Hepatocyte (in vitro differentiated cells): ENCODE data around the gene DNAJB12. TPM values are rescaled to one million over a fixed set of nuclear protein-coding genes. Genes with fewer than 3 reads are reported as not detected.

Source experiments
- DNase-seq: peaks from one replicate; pipeline ENCODE4 v3.0.0-alpha.2; 2016; ENCODE audit warnings: low spot score
- H2AFZ ChIP-seq: fragments of 200-600 bp; sonication (generic); 2 replicates; pipeline ENCODE4 v1.6.0; 2016; ENCODE audit warnings: antibody characterized with exemption, mild to moderate bottlenecking
- H3K27ac ChIP-seq: fragments of 200-600 bp; sonication (generic); 2 replicates; pipeline ENCODE4 v1.5.1; 2016; ENCODE audit warnings: mild to moderate bottlenecking
- H3K27me3 ChIP-seq: fragments of 200-600 bp; sonication (generic); 2 replicates; pipeline ENCODE4 v1.6.1; 2016
- H3K36me3 ChIP-seq: fragments of 200-600 bp; sonication (generic); replicated peaks from 2 replicates; pipeline ENCODE4 v1.5.1; 2016; ENCODE audit warnings: low read depth; ENCODE audit not compliant: insufficient read depth
- H3K4me1 ChIP-seq: fragments of 200-600 bp; sonication (generic); 2 replicates; pipeline ENCODE4 v1.5.1; 2016; ENCODE audit warnings: mild to moderate bottlenecking, moderate library complexity; ENCODE audit not compliant: insufficient read depth
- H3K4me2 ChIP-seq: fragments of 200-600 bp; sonication (generic); 2 replicates; pipeline ENCODE4 v1.6.0; 2016
- H3K4me3 ChIP-seq: fragments of 200-600 bp; sonication (generic); 2 replicates; pipeline ENCODE4 v1.5.1; 2016; ENCODE audit warnings: mild to moderate bottlenecking
- H3K79me2 ChIP-seq: fragments of 200-600 bp; sonication (generic); 2 replicates; pipeline ENCODE4 v1.6.0; 2017; ENCODE audit warnings: mild to moderate bottlenecking
- H3K9me2 ChIP-seq: fragments of 200-600 bp; sonication (generic); replicated peaks from 2 replicates; pipeline ENCODE4 v1.6.0; 2017; ENCODE audit warnings: mild to moderate bottlenecking; ENCODE audit not compliant: insufficient read depth
- H3K9me3 ChIP-seq: fragments of 200-600 bp; sonication (generic); 2 replicates; pipeline ENCODE4 v1.5.1; 2016; ENCODE audit warnings: low read depth, mild to moderate bottlenecking
- H4K20me1 ChIP-seq: fragments of 200-600 bp; sonication (generic); 2 replicates; pipeline ENCODE4 v1.6.0; 2016; ENCODE audit warnings: mild to moderate bottlenecking; ENCODE audit not compliant: insufficient read depth, poor library complexity, severe bottlenecking
- EZH2 ChIP-seq: fragments of 200-600 bp; sonication (generic); IDR thresholded peaks from 2 replicates; pipeline ENCODE4 v1.6.1; 2016; ENCODE audit warnings: antibody characterized with exemption, mild to moderate bottlenecking, borderline replicate concordance
- EZH2phosphoT487 ChIP-seq: fragments of 200-600 bp; sonication (generic); IDR thresholded peaks from one replicate; pipeline ENCODE4 v1.6.1; 2018; ENCODE audit warnings: antibody characterized with exemption, mild to moderate bottlenecking, low read depth, moderate library complexity; ENCODE audit not compliant: unreplicated experiment, severe bottlenecking
- WGBS: methylation state at CpG from one replicate; pipeline ENCODE4 v1.1.6; 2016; ENCODE audit warnings: low lambda C conversion rate; ENCODE audit errors: missing lambda C conversion rate; 5-methylcytosine and 5-hydroxymethylcytosine counted together
- polyA plus RNA-seq: library from polyadenylated mRNA; unstranded; fragments of >200 nt; fragmentation: Nextera tagmentation; extraction: Ambion mirVana; gene quantifications from 2 replicates; pipeline ENCODE4 v1.2.1, GENCODE V29; 2016
- total RNA-seq: library from RNA; depleted of rRNA; stranded (reverse); fragments of >200 nt; gene quantifications from 2 replicates; pipeline ENCODE4 v1.2.3, GENCODE V29; 2014
- TF ChIP-seq, protein P1 (sequence below): fragments of 200-600 bp; sonication (generic); IDR thresholded peaks from 2 replicates; pipeline ENCODE4 v1.5.1; 2016; ENCODE audit warnings: antibody characterized with exemption, mild to moderate bottlenecking; ENCODE audit not compliant: poor library complexity

DNAJB12 gene
- total and polyA plus RNA-seq, 2 experiments from 2014 or later, result 31.0 to 40.3 TPM

DNA sequence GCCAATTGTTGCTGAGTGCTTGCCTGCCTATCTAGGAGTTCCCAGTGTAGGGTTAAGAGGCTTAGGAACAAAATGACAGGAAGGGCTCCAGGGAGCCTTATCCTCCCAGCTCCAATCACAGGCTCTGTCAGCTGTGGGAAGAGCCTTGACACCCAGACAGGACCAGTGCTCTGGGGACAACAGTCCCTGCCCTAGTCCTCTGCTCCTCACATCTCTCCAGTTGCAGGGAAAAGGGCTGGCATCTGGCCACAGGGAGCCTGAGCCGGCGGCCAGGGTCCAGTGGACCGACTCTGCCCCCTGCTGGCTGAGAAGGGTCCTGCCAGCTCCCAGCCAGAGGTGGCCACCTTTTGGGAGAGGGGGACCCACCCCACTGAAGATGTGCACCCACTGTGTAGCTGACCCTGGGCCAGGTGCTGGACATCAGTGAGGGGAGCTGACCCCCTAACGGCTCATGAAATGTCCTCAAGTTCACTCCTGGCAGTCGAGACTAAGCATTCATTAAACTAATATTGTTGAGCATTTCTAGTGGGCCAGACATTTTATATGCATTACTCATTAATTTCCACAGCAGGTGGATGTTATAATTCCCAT is 17.6 kb downstream of the DNAJB12 start:
- TF ChIP-seq, protein P1, sequence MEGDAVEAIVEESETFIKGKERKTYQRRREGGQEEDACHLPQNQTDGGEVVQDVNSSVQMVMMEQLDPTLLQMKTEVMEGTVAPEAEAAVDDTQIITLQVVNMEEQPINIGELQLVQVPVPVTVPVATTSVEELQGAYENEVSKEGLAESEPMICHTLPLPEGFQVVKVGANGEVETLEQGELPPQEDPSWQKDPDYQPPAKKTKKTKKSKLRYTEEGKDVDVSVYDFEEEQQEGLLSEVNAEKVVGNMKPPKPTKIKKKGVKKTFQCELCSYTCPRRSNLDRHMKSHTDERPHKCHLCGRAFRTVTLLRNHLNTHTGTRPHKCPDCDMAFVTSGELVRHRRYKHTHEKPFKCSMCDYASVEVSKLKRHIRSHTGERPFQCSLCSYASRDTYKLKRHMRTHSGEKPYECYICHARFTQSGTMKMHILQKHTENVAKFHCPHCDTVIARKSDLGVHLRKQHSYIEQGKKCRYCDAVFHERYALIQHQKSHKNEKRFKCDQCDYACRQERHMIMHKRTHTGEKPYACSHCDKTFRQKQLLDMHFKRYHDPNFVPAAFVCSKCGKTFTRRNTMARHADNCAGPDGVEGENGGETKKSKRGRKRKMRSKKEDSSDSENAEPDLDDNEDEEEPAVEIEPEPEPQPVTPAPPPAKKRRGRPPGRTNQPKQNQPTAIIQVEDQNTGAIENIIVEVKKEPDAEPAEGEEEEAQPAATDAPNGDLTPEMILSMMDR, result peak; percentile 93
- TF ChIP-seq EZH2 (no peak), EZH2phosphoT487 (no peak)
- Histone ChIP-seq H4K20me1 (no peaks in the 10 kb centered on the region), H3K36me3 (no peaks in the 10 kb centered on the region), H3K4me2 (no peak overlapping the region), H3K27ac (no peak overlapping the region), H3K9me3 (no peaks in the 10 kb centered on the region), H3K79me2 (no peaks in the 10 kb centered on the region), H3K27me3 (no peaks in the 10 kb centered on the region), H2AFZ (no peak overlapping the region), H3K9me2 (no peaks in the 10 kb centered on the region), H3K4me3 (no peak overlapping the region), H3K4me1 (peaks cover 22% of the 10 kb centered on the region)
- WGBS, result 39% methylated on average over 5 of the region's 5 CpGs
- DNase-seq, result peak; percentile 88

DNA sequence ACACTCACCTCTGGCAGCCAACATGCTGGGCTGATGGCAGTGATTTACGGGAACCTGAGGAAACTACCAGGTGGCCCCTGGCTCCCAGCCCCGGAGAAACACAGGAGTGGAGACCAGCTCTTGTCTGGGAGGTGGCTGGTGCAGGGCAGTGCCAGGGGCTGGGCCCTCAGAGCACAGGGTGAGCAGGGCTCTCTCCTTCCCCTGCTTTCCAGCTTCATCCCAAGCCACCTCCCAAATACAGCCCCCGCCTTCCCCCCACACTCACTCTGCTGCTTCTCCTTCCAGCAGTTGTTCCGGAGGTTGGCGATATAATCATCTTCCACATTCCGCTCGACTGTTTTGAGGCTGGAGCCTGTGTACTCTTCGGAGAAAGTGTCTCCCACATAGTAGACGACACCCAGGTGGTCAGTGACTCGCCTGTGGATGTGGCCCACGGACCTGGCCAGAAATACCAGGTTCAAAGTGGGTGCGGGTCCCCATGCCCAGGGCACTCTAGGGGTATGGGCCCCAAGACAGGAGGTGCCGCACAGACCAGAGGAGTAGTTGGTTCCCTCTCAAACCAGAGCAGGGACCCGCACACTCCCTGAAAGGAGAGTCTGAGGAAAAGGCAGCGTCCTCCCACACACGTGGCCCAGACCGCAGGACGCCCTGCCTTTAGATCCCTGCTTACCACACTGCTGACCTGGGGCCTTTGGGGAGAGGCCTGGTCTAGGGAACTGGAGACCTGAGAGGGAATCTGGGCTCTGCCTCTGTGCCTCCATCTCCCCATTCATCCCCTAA is 18.3 kb downstream of the DNAJB12 start:
- Histone ChIP-seq H3K4me3 (no peak overlapping the region), H3K27me3 (no peaks in the 10 kb centered on the region), H4K20me1 (no peaks in the 10 kb centered on the region), H2AFZ (no peak overlapping the region), H3K4me2 (no peak overlapping the region), H3K9me2 (no peaks in the 10 kb centered on the region), H3K4me1 (peaks cover 29% of the 10 kb centered on the region), H3K36me3 (no peaks in the 10 kb centered on the region), H3K9me3 (no peaks in the 10 kb centered on the region), H3K79me2 (no peaks in the 10 kb centered on the region), H3K27ac (no peak overlapping the region)
- DNase-seq, result peak; percentile 4
- WGBS, result 94% methylated on average over 18 of the region's 18 CpGs
- no peak for TF ChIP-seq EZH2phosphoT487
- no peak for TF ChIP-seq EZH2
- TF ChIP-seq, protein P1, result no peak

DNA sequence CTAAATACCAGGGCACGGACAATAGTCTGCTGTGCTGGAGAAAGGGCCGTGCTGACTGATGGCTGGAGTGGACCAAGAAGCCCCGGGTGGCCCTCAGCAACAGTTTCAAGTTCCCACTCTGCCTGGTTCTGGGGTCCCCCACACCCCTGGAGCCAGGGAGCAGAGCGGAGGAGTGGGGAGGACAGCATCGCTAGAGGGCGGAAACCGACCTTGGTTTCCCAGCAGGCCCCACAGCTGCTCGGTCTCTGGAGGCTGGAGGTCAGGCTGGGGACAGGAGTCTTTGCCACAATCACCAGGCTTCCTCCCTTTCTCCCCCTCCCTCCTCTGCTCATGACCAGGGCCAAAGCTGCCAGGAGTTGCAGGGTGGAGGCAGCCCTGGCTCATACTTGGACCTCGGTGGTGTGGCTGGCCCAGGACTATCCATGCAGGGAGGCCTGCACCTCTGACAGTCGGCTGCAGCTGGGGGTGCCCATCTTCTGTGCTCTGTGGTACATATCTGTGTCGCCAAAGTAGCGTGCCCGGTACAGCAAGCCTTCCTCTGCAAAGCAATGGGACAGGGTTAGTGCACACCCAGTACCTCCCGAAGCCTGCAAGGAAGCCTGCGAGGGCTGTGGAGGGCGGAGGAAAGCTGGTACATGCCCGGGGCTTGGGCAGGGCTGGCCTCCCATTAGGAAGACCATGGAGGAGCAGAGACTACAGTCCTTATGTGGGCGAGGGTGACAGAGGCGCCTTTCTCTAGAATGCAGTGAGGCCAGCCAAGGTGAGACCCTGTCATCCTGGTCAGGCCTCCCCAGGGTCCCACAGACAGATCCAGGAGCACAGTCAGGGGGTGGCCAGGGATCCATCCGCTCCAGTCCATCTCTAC is 19.1 kb downstream of the DNAJB12 start:
- Histone ChIP-seq H3K4me2 (no peak overlapping the region), H3K4me1 (peaks cover 33% of the 10 kb centered on the region)

More for the DNA sequence above, 19.1 kb downstream of the DNAJB12 start:
- Histone ChIP-seq H3K27me3 (no peaks in the 10 kb centered on the region), H3K36me3 (no peaks in the 10 kb centered on the region), H2AFZ (no peak overlapping the region), H3K79me2 (no peaks in the 10 kb centered on the region), H4K20me1 (no peaks in the 10 kb centered on the region), H3K27ac (peak overlapping the region; percentile 86), H3K9me3 (no peaks in the 10 kb centered on the region), H3K9me2 (no peaks in the 10 kb centered on the region), H3K4me3 (no peak overlapping the region)
- TF ChIP-seq, protein P1, result no peak
- no peak for TF ChIP-seq EZH2phosphoT487
- TF ChIP-seq EZH2, result no peak
- peak; percentile 11 for DNase-seq
- WGBS, result 91% methylated on average over 20 of the region's 20 CpGs
